K562 (cell line): Measurements from ENCODE around the gene TRUB1. TPM values are rescaled to one million over a fixed set of nuclear protein-coding genes. Genes with fewer than 3 reads are reported as not detected.

Source experiments
- ATAC-seq: fragments of 200-7000 bp; cut with Tn5 transposase; 3 replicates; pipeline ENCODE4 v1.9.1; 2020; ENCODE audit warnings: moderate library complexity
- BruUV-seq: library from RNA; stranded (reverse); fragments of 400-500 nt; replicated peaks from 2 replicates; lab custom pipeline; 2021; lab: Mats Ljungman, UMichigan
- CTCF ChIA-PET: fragments of 300-600 bp; formaldehyde crosslinking; extraction: SDS; loops from one replicate; lab custom pipeline; 2021; ENCODE audit warnings: low intra/inter-chr PET ratio; lab: Yijun Ruan, JAX
- POLR2A ChIA-PET: fragments of 300-600, 350-650 bp; sonication (Branson Sonifier 250); formaldehyde crosslinking; extraction: SDS; loops from one replicate; lab custom pipeline; 2021; ENCODE audit warnings: antibody characterized with exemption, inconsistent platforms; lab: Yijun Ruan, JAX
- DNase-seq, 4 experiments: peaks; one replicate each; pipeline versions ENCODE4 v3.0.0 to v3.0.0-alpha.2; 2011 to 2018; ENCODE audit warnings: low spot score in 3 of 4, mixed read lengths in 3 of 4; ENCODE audit errors: extremely low read depth in 1 of 4
- FAIRE-seq: peaks from 2 replicates; lab custom pipeline; 2011; peaks lifted over from hg19 to GRCh38; lab: Jason Lieb, UNC
- H2AFZ ChIP-seq: 2 replicates; pipeline ENCODE4 v1.6.0; 2011; ENCODE audit warnings: low read depth, low read length, control low read depth, inconsistent platforms
- H3K27ac ChIP-seq: fragments of 200-600 bp; 3 replicates; pipeline ENCODE4 v1.8.0; 2011; ENCODE audit warnings: low read depth, mild to moderate bottlenecking, control low read depth, inconsistent platforms, low read length, moderate library complexity, mixed read lengths; ENCODE audit errors: extremely low read depth
- H3K27me3 ChIP-seq, 2 experiments: fragments of 300-600 bp in 1 of 2; 2 replicates in 1 of 2; 3 replicates in 1 of 2; pipeline versions ENCODE4 v1.6.0 to v1.8.0; 2011; ENCODE audit warnings: inconsistent platforms in 2 of 2, low read length in 2 of 2, mild to moderate bottlenecking in 1 of 2, mixed read lengths in 1 of 2, moderate library complexity in 1 of 2; ENCODE audit not compliant: control insufficient read depth in 2 of 2, insufficient read depth in 2 of 2
- H3K36me3 ChIP-seq: fragments of 300-600 bp; 3 replicates; pipeline ENCODE4 v1.8.0; 2011; ENCODE audit warnings: mild to moderate bottlenecking, low read length, inconsistent platforms; ENCODE audit not compliant: control insufficient read depth, insufficient read depth
- H3K4me1 ChIP-seq, 2 experiments: fragments of 200-600 bp in 1 of 2; replicated peaks in 1 of 2; 2 replicates in 1 of 2; 3 replicates in 1 of 2; pipeline versions ENCODE4 v1.5.1 to v1.8.0; 2011; ENCODE audit warnings: inconsistent platforms in 2 of 2, low read length in 2 of 2, mild to moderate bottlenecking in 1 of 2, mixed read lengths in 1 of 2, moderate library complexity in 1 of 2; ENCODE audit not compliant: control insufficient read depth in 2 of 2, insufficient read depth in 2 of 2
- H3K4me2 ChIP-seq: 2 replicates; pipeline ENCODE4 v1.6.1; 2011; ENCODE audit warnings: low read length, control low read depth, inconsistent platforms, mixed read lengths; ENCODE audit not compliant: insufficient read depth
- H3K4me3 ChIP-seq: fragments of 200-600 bp; sonication (generic), shearing (Covaris generic); 2 replicates; pipeline ENCODE4 v1.5.1; 2016; ENCODE audit warnings: control low read depth, inconsistent platforms
- H3K79me2 ChIP-seq: fragments of 200-600 bp; 3 replicates; pipeline ENCODE4 v1.8.0; 2011; ENCODE audit warnings: low read length, inconsistent platforms; ENCODE audit not compliant: control insufficient read depth, insufficient read depth
- H3K9ac ChIP-seq, 2 experiments: 2 replicates each; pipeline versions ENCODE4 v1.6.0 to v1.6.1; 2011; ENCODE audit warnings: low read depth in 2 of 2, low read length in 2 of 2, control low read depth in 1 of 2, inconsistent platforms in 1 of 2, mild to moderate bottlenecking in 1 of 2, mixed read lengths in 1 of 2; ENCODE audit not compliant: insufficient read depth in 1 of 2
- H3K9me1 ChIP-seq: one replicate; pipeline ENCODE4 v1.6.0; 2011; ENCODE audit warnings: inconsistent platforms, mild to moderate bottlenecking, low read length, moderate library complexity; ENCODE audit not compliant: control insufficient read depth, insufficient read depth
- H3K9me3 ChIP-seq: replicated peaks from 2 replicates; pipeline ENCODE4 v1.5.1; 2011; ENCODE audit warnings: low read depth, low read length, inconsistent platforms; ENCODE audit not compliant: control insufficient read depth, insufficient read depth
- H4K20me1 ChIP-seq: replicated peaks from 2 replicates; pipeline ENCODE4 v1.6.1; 2011; ENCODE audit warnings: low read length, inconsistent platforms, mixed read lengths; ENCODE audit not compliant: control insufficient read depth, insufficient read depth
- CEBPG ChIP-seq, 3 experiments: fragments of 200-800 bp in 1 of 3; sonication (Bioruptor generic) in 1 of 3; sonication (generic) in 1 of 3; formaldehyde crosslinking in 1 of 3; IDR thresholded peaks in 2 of 3; conservative IDR thresholded peaks in 1 of 3; 2 replicates each; pipeline versions ENCODE4 v1.6.1 to v1.8.0; 2016 to 2022; ENCODE audit warnings: missing compliant biosample characterization in 2 of 3, missing genetic modification characterization in 2 of 3, mild to moderate bottlenecking in 1 of 3, missing genetic modification reagents in 1 of 3
- MCM2 ChIP-seq: fragments of 450-650 bp; IDR thresholded peaks from 2 replicates; pipeline ENCODE4 v1.6.1; 2017; ENCODE audit warnings: low read depth, mild to moderate bottlenecking
- SMARCC2 ChIP-seq: fragments of 450-650 bp; IDR thresholded peaks from 2 replicates; pipeline ENCODE4 v1.6.1; 2017; ENCODE audit warnings: antibody characterized with exemption, moderate library complexity, mild to moderate bottlenecking, low read depth
- ZHX1 ChIP-seq: fragments of 150-350 bp; conservative IDR thresholded peaks from 2 replicates; pipeline ENCODE4 v1.6.1; 2014; ENCODE audit warnings: low read length
- ZNF12 ChIP-seq: sonication (generic); formaldehyde crosslinking; IDR thresholded peaks from 2 replicates; pipeline ENCODE4 v1.4.0; 2020; ENCODE audit warnings: mild to moderate bottlenecking, missing genetic modification reagents
- WGBS: fragments of 100-300 bp; shearing (Covaris generic); methylation state at CpG from one replicate; pipeline ENCODE4 v1.1.6; 2016; ENCODE audit warnings: low coverage, mixed read lengths; ENCODE audit not compliant: insufficient coverage; ENCODE audit errors: missing lambda C conversion rate; 5-methylcytosine and 5-hydroxymethylcytosine counted together
- in situ Hi-C: fragments of 300-500 bp; cut with MboI; formaldehyde crosslinking; loops from 4 replicates; pipeline ENCODE4 v1.15.0; 2018; ENCODE audit warnings: inconsistent platforms, mixed read lengths
- intact Hi-C: fragments of 100-400 bp; cut with micrococcal nuclease; formaldehyde crosslinking; loops from 2 replicates; pipeline ENCODE4 v1.14.2; 2022
- polyA plus RNA-seq, 8 experiments: library from polyadenylated mRNA; depleted of rRNA in 4 of 8; stranded (reverse) in 5 of 8; unstranded in 3 of 8; fragments of >200 nt; fragmentation: Nextera tagmentation in 2 of 8; fragmentation: Illumina TruSeq in 1 of 8; extraction: Ambion mirVana in 2 of 8; extraction: Trizol in 1 of 8; gene quantifications; 2 replicates each; pipeline versions ENCODE4 v1.2.1 to v1.2.3, GENCODE V29; 2011 to 2014; ENCODE audit warnings: inconsistent platforms in 1 of 8, missing spikeins in 1 of 8
- total RNA-seq, 7 experiments: library from RNA; depleted of rRNA in 6 of 7; stranded (reverse); fragments of >200 nt in 6 of 7; fragmentation: Illumina TruSeq in 2 of 7; extraction: Trizol in 2 of 7; gene quantifications; 2 replicates each; pipeline versions ENCODE4 v1.2.1 to v1.2.3, GENCODE V29; 2011 to 2021; ENCODE audit warnings: low replicate concordance in 1 of 7

TRUB1 gene
- total and polyA plus RNA-seq, 9 of the 15 experiments (the other 6 are each of a cell fraction or from before 2014, with no cell fraction given), result 4.6 to 16.5 (median 11.5) TPM

- Histone ChIP-seq H3K36me3 (peaks cover 18% of the 10 kb centered on the region), H4K20me1 (no peaks in the 10 kb centered on the region), H3K4me3 (no peak overlapping the region), H3K27ac (peak overlapping the region; percentile 36; the same call in 1 of the 3 replicates), H2AFZ (no peak overlapping the region), H3K79me2 (peaks cover 29% of the 10 kb centered on the region), H3K4me1 (no peaks in the 10 kb centered on the region), H3K9me3 (no peaks in the 10 kb centered on the region), H3K9me1 (no peaks in the 10 kb centered on the region), H3K9ac (no peak overlapping the region), H3K27me3 (no peaks in the 10 kb centered on the region), H3K4me2 (no peak overlapping the region)
- ATAC-seq (peak; percentile 49; the same call in 2 of the 3 replicates), DNase-seq (peak in 1 of 4 experiments; percentile 0), FAIRE-seq (no peak)
- POLR2A ChIA-PET, result interaction anchor here (1.5 kb wide), 1 partner anchor 29 kb away, joined by 3 read pairs; the partner anchor contains the start of gene TRUB1
- 50% methylated on average over 2 of the region's 2 CpGs for WGBS
- TF ChIP-seq SMARCC2 (no peak), ZNF12 (CRISPR knock-in tag) (no peak), CEBPG (CRISPR knock-in tag; IDR thresholded peaks at IDR 0.05) (no peak), CEBPG (tag; conservative IDR thresholded peaks at IDR 0.05 in 1 of 2, IDR thresholded peaks at IDR 0.05 in 1 of 2) (0 out of 4 replicates have a peak, but pooled peaks of 1 of the 2 experiments have one; percentile 11)
- CTCF ChIA-PET, result no interaction called here
- intact Hi-C loops, result no loop called here
- BruUV-seq, result no TSS peak
- in situ Hi-C loops, result no loop called here
Measured at GRCh38 chr10:114967071-114967470, 29.1 kb downstream of the TRUB1 start.

GRCh38 chr10:114970515-114970914 is 32.5 kb downstream of the TRUB1 start:
- WGBS, result 69% methylated on average over 4 of the region's 4 CpGs
- H3K27ac ChIP-seq, result no peak overlapping the region
- no peak for TF ChIP-seq MCM2
- TF ChIP-seq ZHX1, result no peak
- ChIA-PET POLR2A (no interaction called here), CTCF (no interaction called here)
- H3K4me1 ChIP-seq, result no peaks in the 10 kb centered on the region
- FAIRE-seq (no peak), ATAC-seq (no peak), DNase-seq (no peak)
- no peaks in the 10 kb centered on the region for H4K20me1 ChIP-seq
- no peak overlapping the region for H3K4me3 ChIP-seq
- no TSS peak for BruUV-seq
- H3K27me3 ChIP-seq, result no peaks in the 10 kb centered on the region
- H3K79me2 ChIP-seq, result peaks cover 29% of the 10 kb centered on the region
- in situ Hi-C loops (no loop called here), intact Hi-C loops (no loop called here)
- H2AFZ ChIP-seq, result no peak overlapping the region
- no peak overlapping the region for H3K4me2 ChIP-seq
- H3K36me3 ChIP-seq, result peaks cover 8% of the 10 kb centered on the region; the same call in 1 of the 3 replicates
- H3K9me3 ChIP-seq, result no peaks in the 10 kb centered on the region
- H3K9ac ChIP-seq, result no peak overlapping the region
- no peaks in the 10 kb centered on the region for H3K9me1 ChIP-seq
